Ecto neural progenitor cell (in vitro differentiated cells): ENCODE measurements around the gene HSD17B1.

ENCODE experiments used
- DNase-seq: peaks from one replicate; pipeline ENCODE4 v3.0.0-alpha.2; 2018; ENCODE audit warnings: low spot score

The HSD17B1 gene

GRCh38 chr17:42547698-42548069, 5.0 kb upstream of the HSD17B1 start:
- DNase-seq = no peak

GRCh38 chr17:42548070-42548837, 4.5 kb upstream of the HSD17B1 start:
- peak; percentile 92 for DNase-seq

- no peak for DNase-seq
Observed at GRCh38 chr17:42548993-42549755, 3.5 kb upstream of the HSD17B1 start.

- no peak for DNase-seq
Observed at GRCh38 chr17:42553161-42553818, 567 bp downstream of the HSD17B1 start.

- DNase-seq = no peak
Observed at GRCh38 chr17:42553866-42554249, 1.1 kb downstream of the HSD17B1 start.

GRCh38 chr17:42554250-42555121, 1.8 kb downstream of the HSD17B1 start:
- peak; percentile 96 for DNase-seq

GRCh38 chr17:42555122-42555622, 2.4 kb downstream of the HSD17B1 start:
- no peak for DNase-seq

- peak; percentile 78 for DNase-seq
Observed at GRCh38 chr17:42555961-42556617, 3.4 kb downstream of the HSD17B1 start.

GRCh38 chr17:42559075-42559474, 6.4 kb downstream of the HSD17B1 start:
- DNase-seq = no peak

- DNase-seq = no peak
Observed at GRCh38 chr17:42560246-42560645, 7.5 kb downstream of the HSD17B1 start.

- peak; percentile 97 for DNase-seq
Observed at GRCh38 chr17:42561897-42562387, 9.2 kb downstream of the HSD17B1 start, which contains the start of gene COASY. Gene COASY, plus strand, starts transcription at chr17:42562148. Its CDS starts 475 bp downstream, at chr17:42562623.

GRCh38 chr17:42562388-42563142, 9.8 kb downstream of the HSD17B1 start:
- no peak for DNase-seq

GRCh38 chr17:42563143-42563509, 10.4 kb downstream of the HSD17B1 start:
- DNase-seq = no peak

GRCh38 chr17:42563543-42563942, 10.8 kb downstream of the HSD17B1 start:
- DNase-seq = no peak

- no peak for DNase-seq
Observed at GRCh38 chr17:42563950-42564349, 11.2 kb downstream of the HSD17B1 start.

- no peak for DNase-seq
Observed at GRCh38 chr17:42564815-42565522, 12.2 kb downstream of the HSD17B1 start.

- no peak for DNase-seq
Observed at GRCh38 chr17:42565523-42566214, 12.9 kb downstream of the HSD17B1 start.

GRCh38 chr17:42566215-42566882, 13.6 kb downstream of the HSD17B1 start:
- no peak for DNase-seq
